Activated naive CD4-positive, alpha-beta T cell treated with anti-CD3 and anti-CD28 coated beads, Interleukin-2, amount 10 ng/mL, durations not matched to agents 7 days and 5 days (primary cell): ENCODE measurements around the gene CDK18.

Experiments used
- CTCF ChIA-PET: fragments of 350-600 bp; sonication (Branson Sonifier 250); formaldehyde crosslinking; loops from one replicate; lab custom pipeline; 2021; ENCODE audit warnings: antibody characterized with exemption; lab: Charles Lee
- DNase-seq: peaks from one replicate; pipeline ENCODE4 v3.0.0-alpha.2; 2020
- H3K27ac Mint-ChIP-seq: one replicate; pipeline ENCODE4 v1.8.0; 2021; ENCODE audit warnings: mild to moderate bottlenecking, moderate library complexity, mixed read lengths
- H3K27me3 Mint-ChIP-seq: one replicate; pipeline ENCODE4 v1.8.0; 2021; ENCODE audit warnings: mild to moderate bottlenecking, mixed read lengths
- H3K36me3 Mint-ChIP-seq: one replicate; pipeline ENCODE4 v1.8.0; 2021; ENCODE audit warnings: mixed read lengths
- H3K4me1 Mint-ChIP-seq: one replicate; pipeline ENCODE4 v1.8.0; 2021; ENCODE audit warnings: mixed read lengths
- H3K4me3 Mint-ChIP-seq: one replicate; pipeline ENCODE4 v1.8.0; 2021; ENCODE audit warnings: mild to moderate bottlenecking, moderate library complexity, mixed read lengths
- H3K9me3 Mint-ChIP-seq: one replicate; pipeline ENCODE4 v1.8.0; 2021; ENCODE audit warnings: mixed read lengths

Gene CDK18

DNA sequence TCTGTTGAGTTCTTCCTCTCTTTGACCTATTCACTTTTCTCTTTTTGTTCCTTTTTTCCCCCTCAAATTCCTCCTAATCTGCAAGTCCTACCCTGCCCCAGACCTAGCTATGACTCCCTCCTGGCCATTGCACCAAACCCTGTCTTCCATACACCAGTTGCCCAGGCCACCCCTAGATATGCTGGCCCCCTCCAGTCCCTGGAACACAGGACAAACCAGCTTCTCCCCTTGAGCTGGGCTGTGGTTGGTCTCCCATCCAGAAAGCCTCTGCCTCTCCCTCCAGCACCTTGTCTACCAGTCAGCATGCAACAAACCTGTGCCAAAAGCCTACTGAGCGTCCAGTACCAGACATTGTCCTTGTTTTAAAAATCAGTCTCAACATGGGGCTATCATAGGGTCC, 68.0 kb downstream of the CDK18 start:
- Mint-ChIP-seq H3K9me3 (no peaks in the 10 kb centered on the region), H3K4me1 (peaks cover 4% of the 10 kb centered on the region), H3K27ac (no peak overlapping the region), H3K4me3 (no peak overlapping the region), H3K36me3 (no peaks in the 10 kb centered on the region), H3K27me3 (peaks cover 90% of the 10 kb centered on the region)
- CTCF ChIA-PET, result interaction anchor here (0.7 to 1.3 kb wide), 3 partner anchors 11 to 87 kb away, joined by 3 read pairs; no protein-coding TSS in a partner anchor
- no peak for DNase-seq

DNA sequence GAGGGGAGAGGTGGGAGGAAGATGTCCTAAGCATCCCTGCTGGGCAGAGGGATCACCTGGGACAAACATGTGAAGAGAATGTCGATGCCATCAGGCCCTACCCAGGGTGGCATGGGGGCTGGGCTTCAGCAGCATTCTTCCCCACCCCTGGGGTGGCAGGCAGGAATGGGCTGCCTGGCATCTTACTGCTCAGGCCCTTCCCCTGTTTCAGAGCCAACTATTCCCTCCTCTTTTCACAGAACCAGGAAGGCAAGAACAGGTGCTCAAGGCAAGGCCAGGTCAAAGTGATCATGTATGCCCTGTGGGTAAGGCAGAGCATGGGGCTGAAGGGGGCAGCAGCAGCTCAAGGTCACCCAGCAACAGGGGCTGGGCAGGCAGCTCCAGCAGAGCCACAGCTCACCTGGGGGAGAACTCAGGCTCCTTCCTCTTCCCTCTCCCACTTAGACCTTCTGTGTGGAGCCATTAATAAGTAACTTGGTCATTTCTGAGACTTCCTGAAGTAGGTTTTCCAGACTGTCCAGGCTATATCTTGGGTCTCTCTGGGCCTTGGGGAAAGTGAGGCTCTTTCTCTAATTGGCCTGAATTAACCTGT, 70.9 kb downstream of the CDK18 start:
- CTCF ChIA-PET, result interaction anchor here (1.3 kb wide), 2 partner anchors 10 to 17 kb away, joined by 3 to 4 read pairs; no protein-coding TSS in a partner anchor
- Mint-ChIP-seq H3K9me3 (no peaks in the 10 kb centered on the region), H3K4me1 (no peaks in the 10 kb centered on the region), H3K27me3 (peaks cover 86% of the 10 kb centered on the region), H3K36me3 (no peaks in the 10 kb centered on the region), H3K4me3 (no peak overlapping the region), H3K27ac (no peak overlapping the region)
- DNase-seq, result no peak

DNA sequence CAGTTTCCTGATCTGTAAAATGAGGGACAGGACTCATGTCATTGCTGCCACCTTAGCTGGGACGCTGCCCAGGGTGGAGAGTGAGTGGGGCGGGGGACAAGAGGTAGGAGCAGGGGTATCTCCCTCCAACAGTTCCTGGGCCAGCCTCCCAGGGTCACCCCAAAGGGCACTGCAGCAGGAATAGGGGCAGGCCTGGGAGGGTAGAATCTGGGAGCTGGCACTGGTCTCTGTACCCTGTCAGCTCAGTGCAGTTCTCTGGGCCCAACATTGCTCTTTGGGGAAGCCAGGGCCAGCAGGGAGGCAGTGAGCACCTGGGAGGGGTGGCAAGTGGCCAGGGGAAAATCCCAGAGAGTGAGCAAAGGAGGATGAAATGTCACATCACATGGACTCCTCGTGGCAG, 71.5 kb downstream of the CDK18 start:
- Mint-ChIP-seq H3K36me3 (no peaks in the 10 kb centered on the region), H3K27ac (no peak overlapping the region), H3K4me3 (no peak overlapping the region), H3K9me3 (no peaks in the 10 kb centered on the region), H3K27me3 (peaks cover 85% of the 10 kb centered on the region), H3K4me1 (no peaks in the 10 kb centered on the region)
- CTCF ChIA-PET, result interaction anchor here (0.6 kb wide), 1 partner anchor 103 kb away, joined by 3 read pairs; no protein-coding TSS in a partner anchor
- no peak for DNase-seq

DNA sequence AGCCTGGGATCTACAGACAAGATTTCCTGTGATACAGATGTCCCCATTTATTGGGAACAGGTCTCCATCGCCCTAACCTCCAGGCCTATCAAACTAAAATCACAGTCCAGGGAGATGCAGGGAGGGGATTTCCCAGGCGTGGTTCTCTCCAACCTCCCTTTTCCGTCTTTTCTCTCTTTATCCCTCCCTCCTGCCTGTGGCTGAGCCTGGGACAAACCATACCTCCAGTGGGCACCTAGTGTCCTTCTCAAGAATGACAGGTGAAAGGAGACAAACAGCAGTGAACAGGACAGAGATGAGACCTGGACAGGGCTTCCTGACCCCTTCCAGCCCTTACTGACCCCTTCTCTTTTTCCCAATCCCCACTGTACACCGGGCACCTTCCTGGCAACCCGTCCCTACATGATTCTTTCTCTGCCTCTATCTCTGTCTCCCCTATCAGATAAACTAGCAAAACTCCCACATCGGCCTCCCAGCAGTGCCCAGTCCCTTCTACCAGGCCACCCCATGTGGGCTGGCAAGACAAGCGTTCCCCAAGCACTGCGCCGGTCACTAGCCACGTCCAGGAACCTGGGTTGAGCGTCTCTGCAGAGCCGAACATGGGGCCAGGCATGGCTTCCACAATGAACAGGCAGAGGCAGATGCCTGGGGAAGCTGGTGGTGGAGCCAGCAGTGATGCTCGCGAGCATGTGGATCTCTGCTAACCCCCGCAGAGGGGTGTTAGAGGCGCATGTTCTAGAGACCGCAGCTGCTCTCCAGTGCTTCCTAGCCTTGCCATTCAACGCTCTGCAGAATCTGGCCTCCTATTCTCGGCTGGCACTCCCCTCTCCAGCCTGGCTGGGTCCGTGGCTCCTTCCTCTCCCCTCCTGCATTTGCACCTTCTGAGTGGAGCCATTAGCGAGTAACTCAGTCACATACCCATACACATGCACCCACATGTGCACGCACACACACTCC, 72.6 kb downstream of the CDK18 start:
- H3K27ac Mint-ChIP-seq, result no peak overlapping the region
- CTCF ChIA-PET, result no interaction called here
- H3K4me3 Mint-ChIP-seq, result no peak overlapping the region
- no peaks in the 10 kb centered on the region for H3K4me1 Mint-ChIP-seq
- no peak for DNase-seq
- no peaks in the 10 kb centered on the region for H3K36me3 Mint-ChIP-seq
- peaks cover 84% of the 10 kb centered on the region for H3K27me3 Mint-ChIP-seq
- no peaks in the 10 kb centered on the region for H3K9me3 Mint-ChIP-seq

DNA sequence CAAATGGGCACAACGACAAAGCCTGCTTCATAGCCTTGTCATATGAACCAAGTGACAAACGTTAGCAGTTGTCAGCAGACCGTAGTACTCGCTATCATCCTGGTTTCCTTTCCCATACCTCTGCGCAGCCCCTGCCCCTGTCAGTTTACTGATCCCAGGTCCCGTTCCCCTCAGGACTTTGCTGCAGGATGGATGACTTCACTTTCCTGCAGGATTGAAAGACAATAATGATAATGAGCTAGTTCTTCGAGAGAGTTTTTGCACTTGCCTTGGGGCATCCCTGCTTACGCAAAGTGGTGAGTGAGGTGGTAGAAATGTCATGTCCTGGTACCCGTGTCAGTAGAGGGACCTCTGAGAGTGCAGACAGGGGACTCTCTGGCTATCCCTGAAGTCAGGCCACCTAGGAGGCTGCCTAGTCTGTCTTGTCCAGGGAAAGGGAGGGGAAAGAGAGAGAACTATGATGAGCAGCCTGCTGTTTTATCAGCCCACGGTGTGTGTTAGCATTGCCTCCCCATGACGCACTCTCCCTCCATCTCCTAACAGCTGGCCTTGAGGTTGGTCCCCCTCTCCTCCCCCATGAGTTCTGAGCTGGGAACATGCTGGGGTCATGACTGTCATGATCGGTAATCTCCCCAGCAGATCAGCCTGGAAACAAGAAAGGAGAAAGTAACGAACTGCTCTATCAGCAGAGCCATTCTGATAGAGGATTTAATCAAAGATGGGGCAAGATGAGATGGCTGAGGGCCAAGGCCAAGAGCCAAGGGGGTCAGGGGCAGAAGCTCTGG, 73.6 kb downstream of the CDK18 start:
- peaks cover 83% of the 10 kb centered on the region for H3K27me3 Mint-ChIP-seq
- CTCF ChIA-PET, result interaction anchor here (2.2 kb wide), 1 partner anchor 80 kb away, joined by 5 read pairs; no protein-coding TSS in a partner anchor
- no peak for DNase-seq

DNA sequence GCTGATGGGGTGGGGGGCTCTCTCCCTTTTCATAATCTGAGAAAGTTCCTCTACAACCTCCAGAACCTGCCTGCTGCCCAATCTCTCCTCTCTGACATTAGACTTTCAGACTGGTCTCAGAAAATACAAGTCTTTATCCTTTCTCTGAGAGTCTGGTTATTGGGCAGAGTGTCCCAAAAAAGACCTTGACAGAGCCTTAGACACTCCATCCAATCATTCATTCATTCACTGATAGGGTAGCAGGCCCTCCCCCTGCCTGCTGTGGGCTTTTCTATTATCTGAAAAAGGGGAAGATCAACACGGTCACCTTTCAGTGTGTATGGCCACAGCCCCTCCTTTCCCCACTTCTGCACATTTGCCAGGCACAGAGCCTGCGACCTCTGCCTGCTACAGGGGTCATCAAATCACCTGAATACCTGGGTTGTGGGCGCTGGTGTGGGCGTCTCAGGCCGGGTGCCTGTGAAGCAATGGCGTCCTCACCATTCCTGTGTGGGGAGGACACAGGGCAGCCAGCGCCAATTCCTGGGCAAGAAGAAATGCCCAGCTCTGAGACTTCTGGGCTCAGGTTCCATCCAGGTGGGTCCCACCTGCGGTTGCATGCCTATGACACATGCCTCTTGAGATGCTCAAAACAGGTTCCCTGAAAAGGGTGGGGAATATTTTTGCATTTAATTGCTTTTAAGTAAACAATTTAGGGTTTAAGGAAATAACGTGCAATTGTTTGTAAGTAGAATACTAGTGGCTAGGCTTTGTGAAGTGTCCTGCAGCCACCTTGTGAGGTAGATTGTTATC, 74.5 kb downstream of the CDK18 start:
- CTCF ChIA-PET, result interaction anchor here (1.4 to 2.2 kb wide), 2 partner anchors 79 to 80 kb away, joined by 4 to 5 read pairs; no protein-coding TSS in a partner anchor
- peaks cover 81% of the 10 kb centered on the region for H3K27me3 Mint-ChIP-seq
- no peak overlapping the region for H3K27ac Mint-ChIP-seq
- no peak for DNase-seq
- no peak overlapping the region for H3K4me3 Mint-ChIP-seq
- H3K9me3 Mint-ChIP-seq, result no peaks in the 10 kb centered on the region
- H3K4me1 Mint-ChIP-seq, result no peaks in the 10 kb centered on the region
- no peaks in the 10 kb centered on the region for H3K36me3 Mint-ChIP-seq

More for the DNA sequence above, 73.6 kb downstream of the CDK18 start:
- Mint-ChIP-seq H3K9me3 (no peaks in the 10 kb centered on the region), H3K4me3 (no peak overlapping the region), H3K27ac (no peak overlapping the region), H3K36me3 (no peaks in the 10 kb centered on the region), H3K4me1 (no peaks in the 10 kb centered on the region)

DNA sequence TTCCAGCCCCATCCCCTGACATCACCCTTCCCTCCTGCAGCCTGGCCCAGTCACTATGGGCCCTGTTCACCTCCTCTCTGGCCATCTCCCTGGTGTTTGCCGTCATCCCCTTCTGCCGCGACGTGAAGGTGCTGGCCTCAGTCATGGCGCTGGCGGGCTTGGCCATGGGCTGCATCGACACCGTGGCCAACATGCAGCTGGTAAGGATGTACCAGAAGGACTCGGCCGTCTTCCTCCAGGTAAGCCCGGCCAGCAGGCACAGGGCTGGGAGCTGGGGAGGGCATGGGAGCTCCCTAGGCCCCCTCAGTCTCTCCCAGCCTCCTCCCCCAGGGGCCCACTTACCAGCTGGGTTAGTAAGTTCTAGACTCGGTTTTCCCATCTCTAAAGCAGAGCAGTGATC, 75.2 kb downstream of the CDK18 start:
- CTCF ChIA-PET, result interaction anchor here (1.4 to 2.2 kb wide), 2 partner anchors 78 to 79 kb away, joined by 4 to 5 read pairs; no protein-coding TSS in a partner anchor
- Mint-ChIP-seq H3K4me1 (no peaks in the 10 kb centered on the region), H3K27me3 (peaks cover 74% of the 10 kb centered on the region), H3K27ac (no peak overlapping the region), H3K36me3 (no peaks in the 10 kb centered on the region), H3K4me3 (no peak overlapping the region), H3K9me3 (no peaks in the 10 kb centered on the region)
- DNase-seq, result no peak

DNA sequence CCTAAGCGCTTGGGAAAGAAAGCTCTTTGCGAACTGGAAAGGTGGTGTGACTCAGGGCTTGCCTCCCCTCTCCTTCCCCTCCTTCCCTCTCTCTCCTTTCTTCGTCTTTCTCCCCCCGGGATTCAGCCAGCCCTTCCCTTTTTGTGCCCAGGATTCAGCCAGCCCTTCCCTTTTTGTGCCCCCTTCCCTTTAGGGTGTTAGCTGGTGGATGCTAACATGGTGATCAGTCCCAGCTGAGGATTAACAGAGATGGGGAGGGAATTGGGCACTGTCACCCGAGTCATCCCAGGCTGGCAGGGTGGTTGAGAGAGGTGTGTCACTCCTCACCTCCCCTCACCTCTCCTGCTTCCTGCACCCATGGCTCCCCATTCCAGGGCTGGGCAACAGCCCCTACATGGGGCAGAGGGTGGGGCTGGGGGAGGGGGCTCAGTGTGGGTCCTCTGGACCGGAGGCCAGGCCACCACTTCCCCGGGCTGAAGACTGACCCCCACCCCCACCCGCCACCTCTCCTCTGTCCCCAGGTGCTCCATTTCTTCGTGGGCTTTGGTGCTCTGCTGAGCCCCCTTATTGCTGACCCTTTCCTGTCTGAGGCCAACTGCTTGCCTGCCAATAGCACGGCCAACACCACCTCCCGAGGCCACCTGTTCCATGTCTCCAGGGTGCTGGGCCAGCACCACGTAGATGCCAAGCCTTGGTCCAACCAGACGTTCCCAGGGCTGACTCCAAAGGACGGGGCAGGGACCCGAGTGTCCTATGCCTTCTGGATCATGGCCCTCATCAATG, 75.9 kb downstream of the CDK18 start:
- CTCF ChIA-PET, result interaction anchor here (0.8 to 2.2 kb wide), 3 partner anchors 11 to 79 kb away, joined by 3 to 5 read pairs (median 4); no protein-coding TSS in a partner anchor
- H3K27me3 Mint-ChIP-seq, result peaks cover 68% of the 10 kb centered on the region
- H3K4me1 Mint-ChIP-seq, result no peaks in the 10 kb centered on the region

DNA sequence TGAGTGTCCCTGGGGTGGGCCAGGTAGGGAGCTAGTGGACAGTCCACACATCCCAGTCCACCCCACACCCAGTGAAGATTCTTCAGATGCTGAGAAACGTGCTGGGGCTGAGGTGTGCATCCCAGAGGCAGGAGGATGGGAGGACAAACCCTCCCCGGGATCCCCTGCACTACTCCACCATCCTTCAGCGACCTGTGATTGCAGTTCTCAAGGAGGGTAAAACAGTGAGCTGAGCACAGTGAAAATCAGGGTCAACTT, 76.4 kb downstream of the CDK18 start:
- CTCF ChIA-PET, result interaction anchor here (0.6 to 0.8 kb wide), 2 partner anchors 10 to 66 kb away, joined by 3 read pairs; no protein-coding TSS in a partner anchor
- no peaks in the 10 kb centered on the region for H3K4me1 Mint-ChIP-seq
- DNase-seq, result no peak
- no peaks in the 10 kb centered on the region for H3K9me3 Mint-ChIP-seq
- no peak overlapping the region for H3K4me3 Mint-ChIP-seq
- no peak overlapping the region for H3K27ac Mint-ChIP-seq
- H3K36me3 Mint-ChIP-seq, result no peaks in the 10 kb centered on the region
- peaks cover 62% of the 10 kb centered on the region for H3K27me3 Mint-ChIP-seq

More for the DNA sequence above, 75.9 kb downstream of the CDK18 start:
- Mint-ChIP-seq H3K9me3 (no peaks in the 10 kb centered on the region), H3K4me3 (no peak overlapping the region), H3K36me3 (no peaks in the 10 kb centered on the region), H3K27ac (no peak overlapping the region)
- DNase-seq, result no peak

DNA sequence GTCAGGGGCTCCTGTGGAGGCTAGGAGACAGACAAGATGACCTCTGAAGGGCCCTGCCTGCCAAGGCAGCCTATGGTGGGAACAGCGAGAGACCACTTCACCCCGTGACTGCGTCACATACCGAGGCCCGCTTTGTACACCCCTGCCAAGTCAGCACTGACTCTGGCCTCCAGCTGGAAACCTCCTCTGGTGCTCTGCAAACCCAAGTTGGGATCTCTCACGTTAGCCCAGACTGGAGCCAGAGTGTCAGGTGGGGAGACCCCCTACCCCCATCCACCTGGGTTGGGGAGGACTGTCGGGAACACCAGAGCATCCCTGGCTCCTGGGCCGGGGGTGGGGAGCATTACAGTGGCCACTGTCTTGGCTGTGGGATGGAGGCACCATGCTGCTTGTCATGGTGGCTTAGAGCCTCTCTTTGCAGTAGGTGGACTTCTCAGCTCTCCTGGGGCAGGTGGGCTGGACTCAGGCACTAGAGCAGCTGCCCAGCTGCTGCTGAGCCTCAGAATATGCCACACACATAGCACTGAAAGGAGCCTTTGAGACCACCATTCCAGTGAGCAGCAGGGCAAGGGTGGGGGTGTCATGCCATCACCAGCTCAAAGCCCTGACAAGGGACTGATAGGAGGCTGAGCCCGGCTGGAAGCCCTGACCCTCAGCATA, 77.0 kb downstream of the CDK18 start:
- H3K36me3 Mint-ChIP-seq, result no peaks in the 10 kb centered on the region
- H3K4me1 Mint-ChIP-seq, result no peaks in the 10 kb centered on the region
- CTCF ChIA-PET, result interaction anchor here (0.6 to 1.0 kb wide), 2 partner anchors 10 to 65 kb away, joined by 3 to 4 read pairs; no protein-coding TSS in a partner anchor
- H3K9me3 Mint-ChIP-seq, result no peaks in the 10 kb centered on the region
- DNase-seq, result no peak
- no peak overlapping the region for H3K27ac Mint-ChIP-seq
- H3K27me3 Mint-ChIP-seq, result peaks cover 59% of the 10 kb centered on the region
- no peak overlapping the region for H3K4me3 Mint-ChIP-seq

DNA sequence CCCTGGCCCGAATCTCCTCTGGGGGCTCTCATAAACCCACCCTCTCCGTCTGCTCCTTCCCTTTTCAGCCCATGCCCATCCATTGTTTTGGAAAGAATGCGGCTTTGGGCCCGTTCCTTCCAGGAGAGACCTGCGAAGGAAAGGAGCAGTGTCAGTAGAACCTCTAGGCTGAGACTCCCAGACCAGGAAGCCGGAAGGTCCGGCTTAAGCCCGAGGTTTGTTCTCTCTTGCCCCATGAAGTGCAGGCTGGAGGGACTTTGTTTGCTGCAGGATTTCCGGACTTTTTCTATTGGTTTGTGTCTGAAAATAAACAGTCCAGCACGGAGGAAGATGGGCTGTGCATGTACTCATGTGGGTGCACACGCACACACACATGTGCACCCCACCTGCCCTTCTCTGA, 77.6 kb downstream of the CDK18 start:
- no peaks in the 10 kb centered on the region for H3K36me3 Mint-ChIP-seq
- H3K4me3 Mint-ChIP-seq, result no peak overlapping the region
- H3K9me3 Mint-ChIP-seq, result no peaks in the 10 kb centered on the region
- no peaks in the 10 kb centered on the region for H3K4me1 Mint-ChIP-seq
- CTCF ChIA-PET, result interaction anchor here (1.0 kb wide), 1 partner anchor 10 kb away, joined by 4 read pairs; no protein-coding TSS in a partner anchor
- H3K27ac Mint-ChIP-seq, result no peak overlapping the region
- no peak for DNase-seq
- H3K27me3 Mint-ChIP-seq, result peaks cover 54% of the 10 kb centered on the region
